Fibroblast of mammary gland (primary cell): ENCODE results near the gene ADAMTS2.

ENCODE experiments used
- DNase-seq: peaks from one replicate; pipeline ENCODE4 v3.0.0-alpha.2; 2010; ENCODE audit warnings: low read depth
- H3K4me3 ChIP-seq: 2 replicates; pipeline ENCODE4 v1.5.1; 2011; ENCODE audit warnings: low read depth, mild to moderate bottlenecking, low read length, moderate library complexity; ENCODE audit not compliant: control insufficient read depth
- TF ChIP-seq, protein P1 (sequence below): conservative IDR thresholded peaks from 2 replicates; pipeline ENCODE4 v1.5.1; 2011; ENCODE audit warnings: low read depth, low read length, inconsistent platforms; ENCODE audit not compliant: control insufficient read depth, insufficient read depth

The ADAMTS2 gene

GRCh38 chr5:179235416-179236400 lies 109.6 kb downstream of the ADAMTS2 start:
- TF ChIP-seq, protein P1, sequence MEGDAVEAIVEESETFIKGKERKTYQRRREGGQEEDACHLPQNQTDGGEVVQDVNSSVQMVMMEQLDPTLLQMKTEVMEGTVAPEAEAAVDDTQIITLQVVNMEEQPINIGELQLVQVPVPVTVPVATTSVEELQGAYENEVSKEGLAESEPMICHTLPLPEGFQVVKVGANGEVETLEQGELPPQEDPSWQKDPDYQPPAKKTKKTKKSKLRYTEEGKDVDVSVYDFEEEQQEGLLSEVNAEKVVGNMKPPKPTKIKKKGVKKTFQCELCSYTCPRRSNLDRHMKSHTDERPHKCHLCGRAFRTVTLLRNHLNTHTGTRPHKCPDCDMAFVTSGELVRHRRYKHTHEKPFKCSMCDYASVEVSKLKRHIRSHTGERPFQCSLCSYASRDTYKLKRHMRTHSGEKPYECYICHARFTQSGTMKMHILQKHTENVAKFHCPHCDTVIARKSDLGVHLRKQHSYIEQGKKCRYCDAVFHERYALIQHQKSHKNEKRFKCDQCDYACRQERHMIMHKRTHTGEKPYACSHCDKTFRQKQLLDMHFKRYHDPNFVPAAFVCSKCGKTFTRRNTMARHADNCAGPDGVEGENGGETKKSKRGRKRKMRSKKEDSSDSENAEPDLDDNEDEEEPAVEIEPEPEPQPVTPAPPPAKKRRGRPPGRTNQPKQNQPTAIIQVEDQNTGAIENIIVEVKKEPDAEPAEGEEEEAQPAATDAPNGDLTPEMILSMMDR, result no peak
- no peak for DNase-seq
- no peak overlapping the region for H3K4me3 ChIP-seq

DNA sequence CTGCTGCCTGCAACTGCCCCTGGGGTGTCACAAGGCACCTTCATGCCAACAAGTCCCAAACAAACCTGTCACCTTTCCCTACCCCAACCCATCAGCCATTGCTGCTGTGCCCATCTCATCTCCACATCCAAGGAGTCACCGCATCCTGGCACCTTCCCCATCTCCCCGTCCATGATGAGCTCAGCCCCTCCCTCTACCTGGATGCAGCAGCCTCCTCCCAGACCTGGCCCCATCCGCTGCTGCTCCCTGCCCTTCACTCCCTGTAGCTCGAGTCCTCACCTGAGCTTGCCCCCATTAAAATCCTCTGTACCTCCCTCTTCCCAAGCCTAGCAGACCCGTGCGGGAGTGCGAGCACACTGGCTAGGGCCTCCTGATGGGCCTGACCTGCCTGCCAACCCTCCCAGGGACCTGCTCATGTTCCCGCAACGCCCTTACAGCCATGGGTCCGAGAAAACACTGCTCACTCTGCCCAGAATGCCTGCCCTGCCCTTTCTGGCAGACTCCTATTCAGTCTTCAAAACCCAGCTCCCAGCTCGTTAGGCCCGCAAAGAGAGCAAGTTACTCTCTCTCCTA lies 110.6 kb downstream of the ADAMTS2 start:
- TF ChIP-seq, protein P1, result no peak
- DNase-seq, result no peak
- H3K4me3 ChIP-seq, result no peak overlapping the region

DNA sequence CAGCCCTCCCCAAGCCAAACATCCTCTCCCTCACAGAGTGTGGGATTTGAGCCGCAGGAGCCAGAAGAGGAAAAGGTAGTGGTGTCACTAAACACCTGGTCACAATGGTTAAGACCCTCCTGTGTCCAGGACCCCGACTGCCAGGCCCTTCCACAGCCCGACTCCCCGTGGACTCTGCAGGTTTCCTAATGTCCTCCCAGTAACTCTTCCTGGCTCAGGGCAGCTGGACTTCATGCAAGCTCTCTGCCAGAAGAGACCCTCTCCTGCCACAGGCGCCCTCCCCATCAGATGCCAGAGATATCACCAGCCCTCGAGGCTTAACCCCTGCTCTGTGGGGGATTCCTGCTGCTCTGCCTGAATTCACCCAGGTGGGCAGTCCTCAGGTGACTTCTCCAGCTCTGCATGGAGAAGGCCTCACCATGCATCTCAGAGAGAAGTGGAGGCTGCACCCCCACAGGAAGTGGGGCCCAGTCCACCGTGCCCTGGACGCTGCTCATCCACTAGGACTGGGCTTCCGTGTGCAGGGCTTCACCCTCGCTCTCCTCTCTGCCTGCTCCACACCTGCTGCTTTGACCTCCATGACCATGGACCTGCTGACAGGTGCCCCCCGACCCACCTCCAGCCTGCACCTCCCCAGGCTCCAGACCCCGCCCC lies 111.2 kb downstream of the ADAMTS2 start:
- no peak overlapping the region for H3K4me3 ChIP-seq
- TF ChIP-seq, protein P1, result no peak
- DNase-seq, result no peak

GRCh38 chr5:179232091-179232735 lies 113.0 kb downstream of the ADAMTS2 start:
- TF ChIP-seq, protein P1, result no peak
- DNase-seq, result no peak
- no peak overlapping the region for H3K4me3 ChIP-seq

- no peak overlapping the region for H3K4me3 ChIP-seq
- TF ChIP-seq, protein P1, result no peak
- DNase-seq, result no peak
Measured at GRCh38 chr5:179231309-179231708, 114.0 kb downstream of the ADAMTS2 start.

DNA sequence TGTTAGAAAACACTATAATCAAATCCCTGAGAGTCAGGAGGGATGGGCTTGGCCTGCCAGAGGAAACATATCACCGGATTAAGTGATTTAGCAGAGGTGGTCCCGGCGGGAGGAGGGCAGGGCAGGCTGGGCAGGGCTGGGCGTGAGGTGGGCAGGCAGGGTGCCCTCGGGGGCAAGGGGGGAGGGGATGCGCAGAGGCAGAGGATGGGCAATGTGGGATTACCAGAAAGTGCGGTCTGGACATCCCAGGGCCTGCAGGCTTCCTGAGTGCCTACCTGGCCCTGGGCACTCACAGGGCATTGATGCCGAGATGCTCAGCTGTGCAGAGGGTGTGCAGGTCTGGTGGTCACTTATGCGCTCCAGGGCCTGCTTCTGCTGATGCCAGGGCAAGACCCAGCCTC lies 115.2 kb downstream of the ADAMTS2 start:
- no peak for DNase-seq
- no peak overlapping the region for H3K4me3 ChIP-seq
- TF ChIP-seq, protein P1, result no peak
